Gastroesophageal sphincter (tissue), 4 donors: ENCODE measurements around the gene GSG1L. TPM values are rescaled to one million over a fixed set of nuclear protein-coding genes. Genes with fewer than 3 reads are reported as not detected.
"Not testable (repeated sequence)": the region's sequence is repeated elsewhere in the genome, so short reads cannot be mapped to it uniquely, and the experiment has no call there.

Experiments used
- ATAC-seq: fragments of 150-250 bp; one replicate; pipeline ENCODE4 v1.9.1; 2016; ENCODE audit warnings: mild to moderate bottlenecking, moderate library complexity
- H3K27ac ChIP-seq, 4 donors: fragments of 200-600 bp; sonication (generic) in 3 of 4; 1 replicate in 3 of 4; 2 replicates in 1 of 4; pipeline ENCODE4 v1.5.1; 2016 to 2019
- H3K27me3 ChIP-seq: fragments of 200-600 bp; sonication (generic); one replicate; pipeline ENCODE4 v1.5.1; 2019
- H3K36me3 ChIP-seq, 2 donors: fragments of 200-600 bp; sonication (generic); one replicate each; pipeline ENCODE4 v1.5.1; 2019; ENCODE audit warnings: control low read depth in 1 of 2
- H3K4me1 ChIP-seq, 3 donors: fragments of 200-600 bp; sonication (generic); 1 replicate in 2 of 3; 2 replicates in 1 of 3; pipeline ENCODE4 v1.5.1; 2016 to 2019; ENCODE audit warnings: control low read depth in 2 of 3
- H3K4me3 ChIP-seq, 2 donors: fragments of 200-600 bp; sonication (generic); one replicate each; pipeline ENCODE4 v1.5.1; 2019; ENCODE audit warnings: mild to moderate bottlenecking in 1 of 2, moderate library complexity in 1 of 2
- H3K9me3 ChIP-seq, 3 donors: fragments of 200-600 bp; sonication (generic); one replicate each; pipeline ENCODE4 v1.5.1; 2017 to 2019; ENCODE audit warnings: control low read depth in 2 of 3
- EP300 ChIP-seq: sonication (generic); formaldehyde crosslinking; IDR thresholded peaks from one replicate; pipeline ENCODE4 v1.6.1; 2017; ENCODE audit warnings: antibody characterized with exemption, mild to moderate bottlenecking
- POLR2A ChIP-seq, 2 donors: fragments of 450-650 bp; IDR thresholded peaks; one replicate each; pipeline ENCODE4 v1.6.1; 2017; ENCODE audit warnings: antibody characterized with exemption in 2 of 2, mild to moderate bottlenecking in 2 of 2, moderate library complexity in 1 of 2
- POLR2AphosphoS5 ChIP-seq: sonication (generic); formaldehyde crosslinking; IDR thresholded peaks from one replicate; pipeline ENCODE4 v1.6.1; 2017; ENCODE audit warnings: antibody characterized with exemption
- WGBS, 2 donors: methylation state at CpG; one replicate each; pipeline ENCODE4 v1.1.5; 2018; ENCODE audit warnings: low coverage in 1 of 2; 5-methylcytosine and 5-hydroxymethylcytosine counted together
- total RNA-seq, 4 donors: library from RNA; depleted of rRNA; stranded (reverse); fragments of >200 nt; gene quantifications; one replicate each; pipeline ENCODE4 v1.1.0, GENCODE V29; 2016
- TF ChIP-seq, protein P1 (sequence below), 4 experiments: fragments of 200-600 bp in 2 of 4; fragments of 450-650 bp in 2 of 4; sonication (generic) in 1 of 4; IDR thresholded peaks; one replicate each; pipeline ENCODE4 v1.5.1; 2017 to 2019; ENCODE audit warnings: antibody characterized with exemption in 4 of 4, mild to moderate bottlenecking in 2 of 4, moderate library complexity in 2 of 4

Gene GSG1L
- total RNA-seq, 4 donors from 2014 or later, result 1.0 TPM; not detected in 3

DNA sequence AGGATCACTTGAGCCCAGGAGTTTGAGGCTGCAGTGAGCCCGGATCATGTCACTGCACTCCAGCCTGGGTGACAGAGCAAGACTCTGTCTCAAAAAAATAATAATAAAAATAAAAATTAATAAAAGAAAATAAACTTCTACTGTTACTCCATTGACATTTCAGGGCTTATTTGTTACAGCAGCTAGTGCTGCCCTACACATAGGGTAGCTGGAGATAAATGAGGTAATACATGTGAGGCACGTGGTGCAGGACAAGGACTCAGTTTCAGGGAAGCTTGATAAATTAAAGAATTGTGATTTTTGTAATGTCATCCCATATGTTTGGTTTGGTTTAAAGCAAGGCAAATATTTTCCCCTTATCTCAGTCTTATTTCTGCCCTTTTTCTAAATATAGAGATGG lies 80.3 kb downstream of the GSG1L start:
- 13 to 82% methylated on average over 2 of the region's 2 CpGs for WGBS, 2 donors
- Histone ChIP-seq H3K27me3 (peaks cover 5% of the 10 kb centered on the region), H3K4me3 (no peak overlapping the region), H3K9me3 (no peaks in the 10 kb centered on the region), H3K36me3 (no peaks in the 10 kb centered on the region), H3K27ac (no peak overlapping the region), H3K4me1 (no peaks in the 10 kb centered on the region)
- TF ChIP-seq, protein P1, sequence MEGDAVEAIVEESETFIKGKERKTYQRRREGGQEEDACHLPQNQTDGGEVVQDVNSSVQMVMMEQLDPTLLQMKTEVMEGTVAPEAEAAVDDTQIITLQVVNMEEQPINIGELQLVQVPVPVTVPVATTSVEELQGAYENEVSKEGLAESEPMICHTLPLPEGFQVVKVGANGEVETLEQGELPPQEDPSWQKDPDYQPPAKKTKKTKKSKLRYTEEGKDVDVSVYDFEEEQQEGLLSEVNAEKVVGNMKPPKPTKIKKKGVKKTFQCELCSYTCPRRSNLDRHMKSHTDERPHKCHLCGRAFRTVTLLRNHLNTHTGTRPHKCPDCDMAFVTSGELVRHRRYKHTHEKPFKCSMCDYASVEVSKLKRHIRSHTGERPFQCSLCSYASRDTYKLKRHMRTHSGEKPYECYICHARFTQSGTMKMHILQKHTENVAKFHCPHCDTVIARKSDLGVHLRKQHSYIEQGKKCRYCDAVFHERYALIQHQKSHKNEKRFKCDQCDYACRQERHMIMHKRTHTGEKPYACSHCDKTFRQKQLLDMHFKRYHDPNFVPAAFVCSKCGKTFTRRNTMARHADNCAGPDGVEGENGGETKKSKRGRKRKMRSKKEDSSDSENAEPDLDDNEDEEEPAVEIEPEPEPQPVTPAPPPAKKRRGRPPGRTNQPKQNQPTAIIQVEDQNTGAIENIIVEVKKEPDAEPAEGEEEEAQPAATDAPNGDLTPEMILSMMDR (IDR thresholded peaks at IDR 0.05), result no peak
- TF ChIP-seq POLR2A (IDR thresholded peaks at IDR 0.05) (no peak), EP300 (no peak), POLR2AphosphoS5 (no peak)
- ATAC-seq, result no peak

DNA sequence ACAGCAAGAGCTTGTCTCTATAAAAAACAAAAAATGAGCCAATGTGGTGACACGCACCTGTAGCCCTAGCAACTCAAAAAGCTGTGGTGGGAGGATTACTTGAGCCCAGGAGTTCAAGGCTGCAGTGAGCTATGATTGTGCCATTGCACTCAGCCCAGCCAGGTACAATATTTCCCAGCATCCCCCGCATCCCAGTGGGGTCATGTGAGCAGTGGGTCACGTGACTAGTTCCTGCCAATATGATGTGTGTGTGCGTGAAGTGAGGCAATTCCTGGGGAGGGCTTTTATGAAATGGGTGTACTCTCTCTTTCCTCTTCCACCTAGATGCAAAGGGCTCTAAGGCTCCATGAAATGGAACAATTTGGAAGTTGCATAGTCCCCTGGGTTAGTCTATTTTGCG lies 81.3 kb downstream of the GSG1L start:
- peaks cover 0 to 4% (median 0%) of the 10 kb centered on the region in 3 donors for H3K4me1 ChIP-seq
- WGBS, 2 donors, result 57 to 91% methylated on average over 5 of the region's 5 CpGs
- no peak overlapping the region for H3K27ac ChIP-seq
- no peaks in the 10 kb centered on the region for H3K9me3 ChIP-seq
- H3K27me3 ChIP-seq, result peaks cover 6% of the 10 kb centered on the region
- no peak overlapping the region for H3K4me3 ChIP-seq
- TF ChIP-seq POLR2A (IDR thresholded peaks at IDR 0.05) (no peak), POLR2AphosphoS5 (no peak), EP300 (no peak)
- TF ChIP-seq, protein P1 (IDR thresholded peaks at IDR 0.05), result no peak
- no peak for ATAC-seq
- no peaks in the 10 kb centered on the region for H3K36me3 ChIP-seq

DNA sequence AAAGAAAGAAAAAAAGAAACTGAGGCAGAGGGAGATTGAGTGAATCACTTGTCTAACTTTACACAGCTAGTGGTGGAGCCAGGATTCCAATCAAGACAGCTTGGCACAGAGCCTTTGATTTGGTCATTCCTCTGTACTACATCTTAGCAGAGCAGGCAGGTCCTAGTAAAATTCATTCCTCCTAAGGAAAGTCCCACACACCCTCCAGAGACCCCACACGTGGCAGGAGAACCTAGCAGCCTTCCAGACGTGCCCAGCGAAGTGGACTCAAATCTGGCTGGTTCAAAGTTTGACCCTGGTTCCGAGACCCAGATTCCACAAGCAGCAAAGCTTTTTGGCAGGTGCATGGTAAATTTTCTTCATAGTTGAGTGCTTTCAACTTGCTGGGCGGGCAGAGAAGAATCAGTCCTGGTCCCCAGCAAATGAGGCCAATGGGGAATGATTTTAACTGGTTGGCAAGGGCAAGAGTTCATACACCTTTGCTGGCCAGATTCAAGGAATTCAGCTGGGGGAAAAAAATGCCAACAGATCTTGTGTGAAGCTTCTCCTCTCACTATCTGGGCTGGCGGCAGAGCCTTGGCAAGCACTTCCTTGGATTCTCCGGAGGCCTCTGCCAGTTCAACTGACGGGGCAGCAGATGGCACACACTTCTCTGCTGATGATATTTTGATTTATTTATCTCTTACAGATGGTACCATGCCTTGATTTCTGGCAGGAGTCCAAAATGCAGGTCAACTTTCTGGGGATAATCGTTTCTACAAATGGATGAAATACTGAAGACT lies 82.4 kb downstream of the GSG1L start:
- ATAC-seq, result no peak

DNA sequence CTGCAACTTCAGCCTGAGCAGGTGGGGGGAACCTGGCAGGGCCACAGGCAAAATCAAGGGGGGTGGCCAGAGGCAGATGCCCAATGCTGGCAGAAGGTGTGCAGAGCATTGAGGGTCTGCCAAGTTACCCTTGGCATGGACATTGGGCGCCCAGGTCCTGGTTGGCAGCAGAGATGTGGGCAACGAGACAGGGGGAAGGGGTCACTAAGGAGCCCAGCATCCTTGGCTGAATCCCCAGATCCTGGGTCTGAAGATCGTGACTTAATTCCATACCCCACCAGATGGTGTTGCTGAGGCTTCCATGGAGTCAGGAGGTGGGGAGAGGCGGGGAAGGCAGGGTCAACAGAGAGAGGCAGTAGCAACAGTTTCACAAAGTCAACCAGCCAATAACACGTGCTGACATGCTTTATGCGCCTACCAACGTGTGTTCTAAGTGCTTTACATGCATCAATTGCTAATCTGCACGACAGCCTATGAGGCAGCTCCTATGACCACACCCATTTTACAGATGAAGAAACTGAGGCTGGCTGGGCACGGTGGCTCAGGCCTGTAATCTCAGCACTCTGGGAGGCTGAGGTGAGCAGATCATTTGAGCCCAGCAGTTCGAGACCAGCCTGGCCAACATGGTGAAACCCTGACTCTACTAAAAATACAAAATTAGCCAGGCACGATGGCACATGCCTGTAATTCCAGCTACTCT lies 83.3 kb downstream of the GSG1L start:
- peaks cover 15% of the 10 kb centered on the region for H3K27me3 ChIP-seq
- H3K36me3 ChIP-seq, result no peaks in the 10 kb centered on the region
- 51 to 70% methylated on average over 10 of the region's 11 CpGs for WGBS, 2 donors
- H3K9me3 ChIP-seq, result no peaks in the 10 kb centered on the region
- H3K4me1 ChIP-seq, result peaks cover 0 to 4% (median 0%) of the 10 kb centered on the region in 3 donors
- H3K27ac ChIP-seq, result no peak overlapping the region
- no peak for ATAC-seq
- TF ChIP-seq EP300 (no peak), POLR2A (IDR thresholded peaks at IDR 0.05) (no peak), POLR2AphosphoS5 (no peak)
- TF ChIP-seq, protein P1 (IDR thresholded peaks at IDR 0.05), result no peak
- H3K4me3 ChIP-seq, result no peak overlapping the region

More for the DNA sequence above, 82.4 kb downstream of the GSG1L start:
- TF ChIP-seq EP300 (no peak), POLR2A (IDR thresholded peaks at IDR 0.05) (no peak), POLR2AphosphoS5 (no peak)
- TF ChIP-seq, protein P1 (IDR thresholded peaks at IDR 0.05), result no peak
- peaks cover 0 to 4% (median 0%) of the 10 kb centered on the region in 3 donors for H3K4me1 ChIP-seq
- H3K27me3 ChIP-seq, result peaks cover 15% of the 10 kb centered on the region
- H3K27ac ChIP-seq, result no peak overlapping the region
- H3K9me3 ChIP-seq, result no peaks in the 10 kb centered on the region
- no peaks in the 10 kb centered on the region for H3K36me3 ChIP-seq
- no peak overlapping the region for H3K4me3 ChIP-seq
- 49 to 57% methylated on average over 2 to 9 of the region's 9 CpGs for WGBS, 2 donors

DNA sequence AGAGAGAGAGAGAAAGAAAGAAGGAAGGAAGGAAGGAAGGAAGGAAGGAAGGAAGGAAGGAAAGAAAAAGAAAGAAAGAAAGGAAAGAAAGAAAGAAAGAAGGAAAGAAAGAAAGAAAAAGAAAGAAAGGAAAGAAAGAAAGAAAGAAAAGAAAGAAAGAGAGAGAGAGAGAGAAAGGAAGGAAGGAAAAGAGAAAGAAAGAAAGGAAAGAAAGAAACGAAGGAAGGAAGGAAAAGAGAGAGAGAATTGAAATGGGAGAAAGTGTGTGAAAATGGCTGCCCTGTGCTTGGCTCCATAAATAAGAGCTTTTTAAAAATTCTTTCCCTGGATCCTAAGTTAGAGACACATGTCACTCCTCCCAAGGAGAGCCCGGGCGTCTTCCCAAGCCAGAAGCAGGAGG lies 83.8 kb downstream of the GSG1L start:
- H3K9me3 ChIP-seq, ATAC-seq, H3K4me3 ChIP-seq, H3K36me3 ChIP-seq, H3K4me1 ChIP-seq, H3K27ac ChIP-seq: not testable (repeated sequence)
- 44 to 60% methylated on average over 1 to 3 of the region's 3 CpGs for WGBS, 2 donors
- peaks cover 15% of the 10 kb centered on the region for H3K27me3 ChIP-seq
